GM18868 (cell line): ENCODE measurements around the gene ELP1.

Experiments used
- ATAC-seq: cut with Tn5 transposase; IDR thresholded peaks from one replicate; pipeline ENCODE4 v1.9.1; 2021; ENCODE audit warnings: mild to moderate bottlenecking, moderate library complexity; ENCODE audit not compliant: unreplicated experiment

ELP1 gene

DNA sequence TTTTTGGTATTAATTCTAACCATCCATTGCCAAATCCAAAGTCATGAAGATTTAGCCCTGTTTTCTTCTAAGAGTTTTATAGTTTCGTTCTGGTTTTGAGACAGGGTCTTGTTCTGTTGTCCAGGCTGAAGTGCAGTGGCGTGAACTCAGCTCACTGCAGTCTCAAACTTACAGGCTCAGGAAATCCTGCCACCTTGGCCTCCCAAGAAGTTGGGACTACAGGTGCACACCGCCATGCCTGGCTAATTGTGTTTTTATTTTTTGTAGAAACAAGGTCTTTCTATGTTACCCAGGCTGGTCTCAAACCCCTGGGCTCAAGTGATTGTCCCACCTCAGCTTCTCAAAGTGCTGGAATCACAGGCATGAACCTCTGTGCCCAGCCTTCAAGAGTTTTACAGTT is 50.8 kb downstream of the ELP1 start:
- ATAC-seq, result no peak

DNA sequence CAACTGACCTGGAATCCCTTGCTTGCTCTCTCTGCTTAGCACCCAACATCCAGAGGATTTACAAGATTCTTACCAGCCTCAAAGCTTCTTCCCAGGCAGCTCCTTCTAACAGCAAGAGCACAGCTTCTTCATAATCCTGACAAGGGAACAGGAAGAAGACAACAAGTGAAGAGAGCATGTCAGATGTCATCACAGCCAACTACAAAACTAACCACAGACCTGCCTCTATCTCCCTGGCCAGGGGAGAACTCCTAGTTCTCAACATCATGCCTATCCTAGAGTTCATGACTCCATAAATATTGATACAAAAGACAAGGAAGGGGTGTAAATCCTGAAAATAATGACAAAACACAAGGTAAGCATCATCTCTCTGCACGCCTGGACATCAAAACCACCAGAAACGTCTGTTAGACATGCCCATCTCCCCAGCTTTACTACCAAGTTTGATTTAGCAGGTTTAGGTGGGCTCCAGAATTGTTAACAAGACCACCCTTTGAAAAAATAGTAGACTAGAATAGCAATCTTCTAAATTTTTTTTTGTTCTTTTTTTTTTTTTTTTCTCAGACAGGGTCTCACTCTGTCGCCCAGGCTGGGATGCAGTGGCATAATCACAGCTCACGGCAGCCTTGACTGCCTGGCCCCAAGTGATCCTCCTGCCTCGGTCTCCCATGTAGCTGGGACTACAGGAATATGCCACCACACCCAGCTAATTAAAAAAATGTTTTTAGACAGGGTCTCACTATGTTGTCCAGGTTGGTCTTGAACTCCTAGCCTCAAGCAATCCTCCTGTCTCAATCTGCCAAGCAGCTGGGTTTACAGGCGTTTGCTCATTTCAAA is 51.7 kb downstream of the ELP1 start:
- no peak for ATAC-seq

DNA sequence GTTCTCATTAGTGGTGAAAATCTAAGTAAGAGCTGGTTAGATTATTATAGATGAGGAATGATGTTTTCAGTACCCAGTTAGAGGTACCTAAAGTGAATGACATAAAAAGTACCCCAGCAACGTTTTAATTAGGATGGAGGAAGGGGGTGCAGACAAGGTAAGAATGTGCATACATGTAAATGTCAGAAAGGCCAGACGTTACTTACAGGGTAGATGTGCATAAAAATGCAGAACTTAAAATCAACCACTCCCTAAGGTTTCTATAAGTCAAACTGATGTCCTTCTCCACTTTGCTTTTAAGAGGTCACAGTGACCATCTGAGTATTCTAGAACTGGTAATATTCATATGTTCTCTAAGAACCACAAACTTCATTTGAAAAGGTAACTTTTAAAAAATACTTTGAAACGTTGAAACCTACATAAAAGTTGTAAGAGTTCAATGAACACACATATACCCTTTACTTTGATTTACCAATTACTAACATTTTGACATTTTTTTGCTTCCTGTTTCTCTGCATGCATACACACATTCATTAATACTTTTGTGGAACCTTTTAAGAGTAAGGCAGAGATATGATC is 53.1 kb downstream of the ELP1 start:
- ATAC-seq, result no peak

GRCh38 chr9:108877524-108877923 is 56.4 kb downstream of the ELP1 start:
- no peak for ATAC-seq

- no peak for ATAC-seq
Observed at GRCh38 chr9:108876425-108876824, 57.5 kb downstream of the ELP1 start.

- no peak for ATAC-seq
Observed at GRCh38 chr9:108874058-108874788, 59.7 kb downstream of the ELP1 start.

DNA sequence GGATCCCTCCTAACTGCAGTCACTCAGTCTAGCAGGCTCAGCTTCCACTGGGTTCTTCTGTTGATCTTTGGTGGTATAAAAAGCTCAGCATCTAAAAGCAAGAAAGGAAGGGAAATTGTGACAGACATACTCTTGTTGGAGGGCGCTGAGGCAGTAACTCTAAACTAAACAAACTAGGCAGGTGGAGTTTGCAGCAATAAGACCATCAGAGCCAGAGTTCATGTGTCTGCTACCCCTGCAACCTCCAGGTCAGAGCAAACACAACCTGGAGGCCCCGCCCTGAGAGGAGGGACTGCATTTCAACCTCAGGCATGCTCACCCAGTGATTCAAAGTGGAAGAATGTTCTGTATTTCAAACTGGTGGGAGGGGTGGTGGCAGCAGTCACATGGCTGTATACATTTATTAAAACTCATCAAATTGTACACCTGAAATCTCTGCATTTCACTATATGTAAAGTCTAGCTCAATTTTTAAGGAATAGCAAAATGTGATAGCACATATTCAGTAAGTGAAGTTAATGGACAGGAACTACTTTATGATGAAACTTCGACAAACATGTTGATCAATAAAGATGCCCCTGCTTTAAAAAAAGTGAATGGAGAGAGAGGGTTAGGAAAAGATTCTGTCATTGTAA is 64.7 kb downstream of the ELP1 start:
- ATAC-seq, result no peak

GRCh38 chr9:108867829-108868228 is 66.1 kb downstream of the ELP1 start:
- no peak for ATAC-seq

GRCh38 chr9:108867116-108867515 is 66.8 kb downstream of the ELP1 start:
- no peak for ATAC-seq

- no peak for ATAC-seq
Observed at GRCh38 chr9:108866001-108866420, 67.9 kb downstream of the ELP1 start.

- no peak for ATAC-seq
Observed at GRCh38 chr9:108865037-108865436, 68.9 kb downstream of the ELP1 start.

DNA sequence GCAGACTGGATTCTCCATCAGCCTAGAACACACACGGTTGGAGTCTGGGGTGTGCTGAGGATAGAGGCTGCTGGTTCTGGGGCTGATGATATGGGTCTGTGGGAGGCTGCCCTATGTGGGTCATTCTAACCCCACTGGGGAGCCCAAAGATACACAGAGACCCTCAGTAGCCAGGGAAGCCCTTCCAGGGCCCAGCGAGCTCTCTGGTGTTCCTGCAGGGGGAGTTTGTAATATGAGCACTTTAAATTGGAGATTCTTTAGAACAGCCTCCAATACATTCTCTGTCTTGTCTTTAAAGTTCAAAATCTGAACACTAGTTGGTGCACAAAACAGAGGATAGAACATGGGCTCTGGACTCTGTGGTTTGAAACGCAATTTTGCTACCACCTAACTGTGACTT is 69.5 kb downstream of the ELP1 start:
- ATAC-seq, result no peak

DNA sequence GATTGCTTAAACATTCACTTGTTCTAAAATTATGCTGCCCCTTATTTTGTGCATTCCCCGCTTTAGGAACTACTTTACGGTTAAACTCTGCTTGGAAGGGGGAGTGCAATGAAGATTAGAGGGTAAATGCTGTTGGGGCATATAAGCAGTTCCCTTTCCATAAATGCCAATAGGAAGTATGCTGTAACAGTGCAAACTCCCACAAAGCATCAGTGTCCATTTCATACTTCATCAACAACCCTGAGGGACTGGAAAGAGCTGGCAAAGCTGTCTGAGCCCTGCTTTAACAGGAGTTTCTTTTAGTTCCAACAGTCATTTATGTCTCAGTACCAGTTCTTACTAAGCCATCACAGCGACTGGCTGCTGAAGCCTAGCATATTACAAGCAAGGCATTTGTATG is 70.0 kb downstream of the ELP1 start:
- ATAC-seq, result no peak

DNA sequence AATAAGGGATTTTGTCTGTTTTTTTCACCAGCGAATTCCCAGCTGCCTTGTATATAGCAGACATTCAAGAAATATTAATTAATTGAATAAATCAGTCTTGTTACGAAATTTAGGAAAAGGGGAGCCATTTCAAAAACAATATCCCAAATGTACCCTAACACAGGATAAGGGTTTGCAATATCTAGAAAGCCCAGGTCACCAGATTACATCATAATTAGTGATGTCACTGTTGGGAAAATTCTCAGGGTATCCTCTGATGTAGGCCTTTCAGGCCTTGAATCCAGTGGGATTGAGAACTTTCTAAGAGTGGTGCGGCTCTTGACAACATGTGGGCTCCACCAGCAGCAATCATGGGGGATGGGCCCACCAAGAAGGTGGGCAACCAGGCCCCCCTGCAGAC is 71.9 kb downstream of the ELP1 start, which contains the start of gene ACTL7A:
Gene ACTL7A, plus strand, starts transcription at position 270 of the 400 bp plus-strand sequence. Its CDS starts 57 bp downstream, at position 327.
- no peak for ATAC-seq

DNA sequence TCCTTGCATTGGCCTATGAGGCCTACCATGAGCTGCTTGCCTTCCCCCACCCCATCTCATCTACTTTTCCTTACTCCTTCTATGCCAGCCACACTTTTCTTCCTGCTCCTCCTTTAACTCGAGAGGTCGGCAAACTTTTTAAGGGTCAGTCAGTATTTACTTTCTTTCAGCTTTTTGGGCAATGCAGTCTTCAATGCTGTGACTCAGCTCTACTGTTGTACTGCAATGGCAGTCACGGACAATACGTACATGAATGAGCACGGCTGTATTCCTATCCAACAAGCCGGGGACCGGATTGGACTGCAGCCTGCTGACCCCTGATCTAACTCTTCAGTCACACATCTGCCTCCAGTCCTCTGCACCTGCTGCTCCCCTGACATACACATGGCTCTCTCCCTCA is 72.5 kb downstream of the ELP1 start:
- ATAC-seq, result no peak

GRCh38 chr9:108860764-108861163 is 73.2 kb downstream of the ELP1 start:
- ATAC-seq, result no peak

GRCh38 chr9:108860354-108860753 is 73.6 kb downstream of the ELP1 start:
- ATAC-seq, result no peak

- ATAC-seq, result peak; percentile 79
Observed at GRCh38 chr9:108859459-108860114, 74.3 kb downstream of the ELP1 start.

- ATAC-seq, result no peak
Observed at GRCh38 chr9:108857572-108857971, 76.4 kb downstream of the ELP1 start.

DNA sequence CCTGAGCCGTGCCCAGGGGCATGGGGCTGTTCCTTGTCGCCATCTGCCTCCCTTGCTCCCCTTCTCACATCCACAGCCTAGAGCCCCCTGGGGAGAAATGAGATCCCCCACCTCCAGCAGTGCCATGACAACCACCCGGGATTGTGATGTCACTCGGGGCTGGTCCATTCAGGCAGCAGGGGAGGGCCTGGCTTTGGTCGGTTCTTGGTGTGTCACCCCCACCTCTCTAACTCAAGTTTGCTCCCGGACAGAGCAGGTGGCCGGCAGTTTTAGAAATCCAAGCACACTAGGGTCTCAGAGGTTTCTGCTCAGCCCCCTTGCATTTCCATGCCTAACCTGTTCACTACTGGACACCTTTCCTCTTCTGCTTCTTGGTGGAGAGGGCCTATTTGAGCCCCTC is 78.0 kb downstream of the ELP1 start, which contains the start of gene ACTL7B:
Gene ACTL7B, minus strand, starts transcription at position 99 of the 400 bp plus-strand sequence. Its CDS starts 56 bp downstream, at position 43.
- ATAC-seq, result no peak

GRCh38 chr9:108855529-108855886 is 78.4 kb downstream of the ELP1 start:
- no peak for ATAC-seq
